ENCODE data around the gene PDIA6.

DNA sequence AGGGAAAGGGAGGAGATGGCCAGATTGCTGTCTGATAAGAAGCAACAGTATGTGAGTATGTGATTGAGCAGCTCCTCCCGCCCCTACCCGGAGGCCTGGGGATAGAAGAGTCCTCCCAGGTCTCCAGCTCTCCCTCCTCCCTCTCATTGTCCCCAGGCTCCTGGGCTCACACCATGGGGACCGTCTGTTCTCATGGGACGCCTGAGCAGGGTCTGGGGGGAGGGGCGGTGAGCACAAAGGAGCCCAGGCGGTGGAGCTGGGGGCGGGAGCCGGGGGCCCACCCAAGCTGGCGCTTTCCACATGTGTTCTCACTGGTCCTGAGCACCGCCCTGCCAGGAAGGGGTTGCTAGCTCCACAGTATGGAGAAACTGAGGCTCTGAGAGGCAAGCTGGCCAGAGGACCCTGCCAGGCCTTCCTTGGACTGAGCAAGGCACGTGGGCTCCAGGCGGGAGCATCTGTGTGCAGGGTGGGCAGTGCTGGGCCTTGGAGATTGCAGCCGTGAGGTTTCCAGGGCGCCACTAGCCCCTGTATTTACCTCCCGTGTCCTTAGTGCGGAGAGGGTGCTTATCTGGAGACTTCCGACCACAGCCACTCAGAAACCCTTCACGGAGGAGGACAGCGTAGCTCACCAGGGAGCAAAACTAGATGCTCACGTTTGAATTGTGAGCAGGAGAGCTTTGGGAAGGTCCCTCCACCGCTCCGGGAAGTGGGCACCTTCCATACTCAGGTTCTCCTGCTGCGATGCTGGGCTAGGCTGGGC is 37.4 kb downstream of the PDIA6 start:
- TF ChIP-seq POLR2A (IDR thresholded peaks at IDR 0.05; ENCODE audit: low read depth, low read length) (no peak), TAF1 (IDR thresholded peaks at IDR 0.05; ENCODE audit: low read depth, low read length) (no peak), POLR2AphosphoS5 (IDR thresholded peaks at IDR 0.05; ENCODE audit: low read depth, low read length) (no peak), SPI1 (IDR thresholded peaks at IDR 0.05; ENCODE audit: low read depth, low read length) (no peak)

Measured in GM12891 (cell line).